ENCODE measurements around the gene HOMER2. TPM values are rescaled to one million over a fixed set of nuclear protein-coding genes. Genes with fewer than 3 reads are reported as not detected.

HOMER2 gene
- total and polyA plus RNA-seq, 12 donors, result 12.3 to 64.4 (median 43.2) TPM

DNA sequence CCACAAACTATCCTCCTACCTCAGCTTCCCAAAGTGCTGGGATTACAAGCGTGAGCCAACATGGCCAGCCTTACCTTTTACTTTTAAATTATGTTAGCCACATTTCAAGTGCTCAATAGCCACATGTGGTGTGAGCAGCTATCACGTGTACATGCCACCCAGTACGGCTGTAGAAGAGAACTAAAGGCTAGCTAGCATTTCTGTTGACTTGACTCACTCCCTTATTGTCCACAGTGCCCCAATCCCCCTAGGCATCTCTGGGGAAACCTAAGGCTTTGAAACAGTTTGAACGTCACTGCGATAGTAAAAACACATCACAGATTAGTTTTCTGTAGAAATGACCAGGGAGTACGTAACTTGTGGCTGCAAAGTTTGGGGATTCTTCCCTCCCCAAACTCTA lies 46.9 kb upstream of the HOMER2 start:
- TF ChIP-seq, protein P1, sequence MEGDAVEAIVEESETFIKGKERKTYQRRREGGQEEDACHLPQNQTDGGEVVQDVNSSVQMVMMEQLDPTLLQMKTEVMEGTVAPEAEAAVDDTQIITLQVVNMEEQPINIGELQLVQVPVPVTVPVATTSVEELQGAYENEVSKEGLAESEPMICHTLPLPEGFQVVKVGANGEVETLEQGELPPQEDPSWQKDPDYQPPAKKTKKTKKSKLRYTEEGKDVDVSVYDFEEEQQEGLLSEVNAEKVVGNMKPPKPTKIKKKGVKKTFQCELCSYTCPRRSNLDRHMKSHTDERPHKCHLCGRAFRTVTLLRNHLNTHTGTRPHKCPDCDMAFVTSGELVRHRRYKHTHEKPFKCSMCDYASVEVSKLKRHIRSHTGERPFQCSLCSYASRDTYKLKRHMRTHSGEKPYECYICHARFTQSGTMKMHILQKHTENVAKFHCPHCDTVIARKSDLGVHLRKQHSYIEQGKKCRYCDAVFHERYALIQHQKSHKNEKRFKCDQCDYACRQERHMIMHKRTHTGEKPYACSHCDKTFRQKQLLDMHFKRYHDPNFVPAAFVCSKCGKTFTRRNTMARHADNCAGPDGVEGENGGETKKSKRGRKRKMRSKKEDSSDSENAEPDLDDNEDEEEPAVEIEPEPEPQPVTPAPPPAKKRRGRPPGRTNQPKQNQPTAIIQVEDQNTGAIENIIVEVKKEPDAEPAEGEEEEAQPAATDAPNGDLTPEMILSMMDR (IDR thresholded peaks at IDR 0.05), result no peak
- ATAC-seq, result no peak
- Histone ChIP-seq H3K4me1 (peaks cover 0 to 10% (median 6%) of the 10 kb centered on the region in 9 donors), H3K36me3 (peaks cover 0 to 13% (median 0%) of the 10 kb centered on the region in 9 donors), H3K27me3 (no peaks in the 10 kb centered on the region), H3K27ac (no peak overlapping the region), H3K9me3 (no peaks in the 10 kb centered on the region), H3K4me3 (no peak overlapping the region)
- 88 to 91% methylated on average over 6 of the region's 6 CpGs for WGBS, 2 donors
- intact Hi-C loops (cut with DNase I), result no loop called here
- no peak for DNase-seq

DNA sequence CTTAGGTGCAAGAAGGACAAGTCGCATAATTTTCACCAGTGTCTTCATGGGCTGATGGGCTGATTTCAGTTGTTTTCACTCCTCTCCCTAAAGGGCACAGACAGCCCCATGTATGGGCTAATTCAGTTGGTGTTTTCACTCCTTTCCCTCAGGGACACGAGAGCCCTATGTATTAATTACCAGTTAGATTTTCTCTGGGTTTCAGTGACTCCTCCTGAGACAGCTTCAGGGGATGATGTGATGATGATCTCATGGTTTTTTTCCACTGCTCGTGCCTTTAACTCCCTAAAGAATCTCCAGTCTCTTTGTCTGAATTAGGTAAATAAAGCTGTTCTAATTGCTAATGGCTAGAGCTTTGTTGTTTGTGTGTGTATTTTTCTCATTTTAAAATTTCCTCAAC lies 43.4 kb upstream of the HOMER2 start:
- TF ChIP-seq, protein P1 (IDR thresholded peaks at IDR 0.05), result no peak
- DNase-seq, result no peak
- H3K36me3 ChIP-seq, result peaks cover 0 to 17% (median 6%) of the 10 kb centered on the region in 9 donors
- intact Hi-C loops (cut with DNase I), result no loop called here
- 66 to 72% methylated on average over 3 of the region's 3 CpGs for WGBS, 2 donors
- no peaks in the 10 kb centered on the region for H3K27me3 ChIP-seq
- no peak overlapping the region for H3K27ac ChIP-seq
- H3K4me3 ChIP-seq, result no peak overlapping the region
- H3K4me1 ChIP-seq, result peaks cover 0 to 10% (median 6%) of the 10 kb centered on the region in 9 donors
- no peak for ATAC-seq
- no peaks in the 10 kb centered on the region for H3K9me3 ChIP-seq

DNA sequence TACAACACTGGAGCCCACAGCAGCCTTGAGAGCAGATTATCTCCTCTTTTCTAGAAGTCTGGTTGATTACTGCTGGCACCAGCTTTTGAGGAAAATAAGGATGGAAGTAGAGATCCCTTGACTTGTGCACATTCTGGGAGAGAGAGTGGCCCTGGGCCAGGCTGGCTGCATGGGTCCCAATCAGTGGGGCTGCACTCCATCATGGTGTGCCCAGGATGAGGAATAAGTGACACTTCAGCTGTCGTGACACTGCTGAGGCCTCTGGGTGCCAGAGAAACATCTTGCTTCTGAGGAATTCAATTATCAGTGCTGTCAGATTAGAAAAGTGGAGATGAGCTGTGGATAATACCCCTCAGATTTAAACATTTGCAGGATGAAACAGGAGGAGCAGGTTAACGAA lies 42.6 kb upstream of the HOMER2 start:
- H3K36me3 ChIP-seq, result peaks cover 0 to 23% (median 9%) of the 10 kb centered on the region in 9 donors
- no peak overlapping the region for H3K4me3 ChIP-seq
- intact Hi-C loops (cut with DNase I), result no loop called here
- peaks cover 0 to 7% (median 4%) of the 10 kb centered on the region in 9 donors for H3K4me1 ChIP-seq
- H3K27me3 ChIP-seq, result no peaks in the 10 kb centered on the region
- DNase-seq (no peak), ATAC-seq (no peak)
- WGBS, 2 donors, result 80 to 84% methylated on average over 2 of the region's 2 CpGs
- TF ChIP-seq, protein P1 (IDR thresholded peaks at IDR 0.05), result no peak
- no peaks in the 10 kb centered on the region for H3K9me3 ChIP-seq
- H3K27ac ChIP-seq, result no peak overlapping the region

DNA sequence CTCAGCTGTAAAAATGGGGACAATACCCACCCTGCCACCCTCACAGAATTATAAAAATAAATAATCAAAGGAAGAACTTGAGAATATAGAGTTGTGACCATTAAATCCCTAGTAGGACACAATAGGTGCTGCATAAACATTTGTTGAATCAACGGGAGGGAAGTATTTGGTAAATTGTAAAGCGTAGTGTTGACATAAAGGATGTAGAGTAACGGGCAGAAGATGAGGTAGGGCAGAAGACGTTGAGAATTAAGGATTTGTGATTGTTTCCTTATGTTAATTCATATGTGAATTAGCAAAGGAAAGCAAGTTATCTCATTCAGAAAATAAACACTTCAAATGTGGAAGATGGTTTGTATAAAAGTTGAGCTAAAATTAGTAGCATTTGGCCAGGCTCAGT lies 40.6 kb upstream of the HOMER2 start:
- H3K4me3 ChIP-seq, result no peak overlapping the region

More for the DNA sequence above, 40.6 kb upstream of the HOMER2 start:
- ATAC-seq (no peak), DNase-seq (no peak)
- Histone ChIP-seq H3K4me1 (no peaks in the 10 kb centered on the region), H3K9me3 (no peaks in the 10 kb centered on the region), H3K36me3 (peaks cover 0 to 39% (median 20%) of the 10 kb centered on the region in 9 donors), H3K27me3 (no peaks in the 10 kb centered on the region), H3K27ac (no peak overlapping the region)
- intact Hi-C loops (cut with DNase I), result no loop called here
- TF ChIP-seq, protein P1 (IDR thresholded peaks at IDR 0.05), result no peak
- WGBS, 2 donors, result 77 to 86% methylated on average over 4 of the region's 4 CpGs

All from heart right ventricle (tissue), 16 donors.